ENCODE results near the gene MYOCOS.
"Not testable (repeated sequence)": the region's sequence is repeated elsewhere in the genome, so short reads cannot be mapped to it uniquely, and the experiment has no call there.

Gene MYOCOS

DNA sequence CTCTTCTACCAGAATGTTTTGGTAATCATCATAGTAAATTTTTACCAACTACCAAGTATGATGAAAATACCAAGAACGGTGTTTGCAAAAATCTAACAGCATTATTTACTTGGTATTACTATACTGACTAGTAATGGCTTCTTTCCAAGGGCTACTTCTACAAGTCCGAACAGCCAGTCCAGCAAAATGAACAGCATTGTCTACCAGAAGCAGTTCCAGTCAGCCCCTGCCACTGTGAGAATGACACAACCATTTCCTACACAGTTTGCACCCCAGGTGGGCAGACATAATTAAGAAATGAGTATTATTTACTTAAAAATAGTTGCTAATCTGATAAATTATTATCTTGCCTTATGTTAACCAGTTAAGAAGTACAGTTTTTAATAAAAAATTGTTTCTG lies 33.8 kb upstream of the MYOCOS start:
- TF ChIP-seq, protein P1, sequence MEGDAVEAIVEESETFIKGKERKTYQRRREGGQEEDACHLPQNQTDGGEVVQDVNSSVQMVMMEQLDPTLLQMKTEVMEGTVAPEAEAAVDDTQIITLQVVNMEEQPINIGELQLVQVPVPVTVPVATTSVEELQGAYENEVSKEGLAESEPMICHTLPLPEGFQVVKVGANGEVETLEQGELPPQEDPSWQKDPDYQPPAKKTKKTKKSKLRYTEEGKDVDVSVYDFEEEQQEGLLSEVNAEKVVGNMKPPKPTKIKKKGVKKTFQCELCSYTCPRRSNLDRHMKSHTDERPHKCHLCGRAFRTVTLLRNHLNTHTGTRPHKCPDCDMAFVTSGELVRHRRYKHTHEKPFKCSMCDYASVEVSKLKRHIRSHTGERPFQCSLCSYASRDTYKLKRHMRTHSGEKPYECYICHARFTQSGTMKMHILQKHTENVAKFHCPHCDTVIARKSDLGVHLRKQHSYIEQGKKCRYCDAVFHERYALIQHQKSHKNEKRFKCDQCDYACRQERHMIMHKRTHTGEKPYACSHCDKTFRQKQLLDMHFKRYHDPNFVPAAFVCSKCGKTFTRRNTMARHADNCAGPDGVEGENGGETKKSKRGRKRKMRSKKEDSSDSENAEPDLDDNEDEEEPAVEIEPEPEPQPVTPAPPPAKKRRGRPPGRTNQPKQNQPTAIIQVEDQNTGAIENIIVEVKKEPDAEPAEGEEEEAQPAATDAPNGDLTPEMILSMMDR (IDR thresholded peaks at IDR 0.05; ENCODE audit: control insufficient read depth, insufficient read depth, low read depth, low read length, missing control alignments): no peak
- no peak overlapping the region for H3K4me3 ChIP-seq (ENCODE audit: control insufficient read depth, low read depth, low read length)
- DNase-seq (ENCODE audit: low read depth): no peak

DNA sequence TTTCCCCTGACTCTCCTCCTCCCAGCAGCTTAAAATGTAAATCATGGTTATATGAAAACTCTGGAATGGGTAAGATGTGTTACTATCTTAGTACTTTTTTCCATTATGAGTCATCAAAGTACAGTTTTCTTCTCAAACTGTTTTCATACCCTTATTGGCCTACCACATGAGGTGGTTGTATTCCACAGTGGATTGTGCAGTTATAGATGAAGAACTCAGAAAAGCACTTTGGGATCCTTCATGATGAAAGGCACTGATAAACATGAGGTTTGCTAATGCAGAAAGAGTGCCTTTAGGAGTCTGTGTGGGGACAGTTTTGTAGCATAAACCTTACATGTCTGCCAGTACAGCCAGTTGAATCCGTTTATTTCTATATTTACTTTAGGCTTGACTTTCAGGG lies 32.0 kb upstream of the MYOCOS start:
- H3K4me3 ChIP-seq (ENCODE audit: control insufficient read depth, low read depth, low read length): no peak overlapping the region
- TF ChIP-seq, protein P1 (IDR thresholded peaks at IDR 0.05; ENCODE audit: control insufficient read depth, insufficient read depth, low read depth, low read length, missing control alignments): no peak
- DNase-seq (ENCODE audit: low read depth): no peak

DNA sequence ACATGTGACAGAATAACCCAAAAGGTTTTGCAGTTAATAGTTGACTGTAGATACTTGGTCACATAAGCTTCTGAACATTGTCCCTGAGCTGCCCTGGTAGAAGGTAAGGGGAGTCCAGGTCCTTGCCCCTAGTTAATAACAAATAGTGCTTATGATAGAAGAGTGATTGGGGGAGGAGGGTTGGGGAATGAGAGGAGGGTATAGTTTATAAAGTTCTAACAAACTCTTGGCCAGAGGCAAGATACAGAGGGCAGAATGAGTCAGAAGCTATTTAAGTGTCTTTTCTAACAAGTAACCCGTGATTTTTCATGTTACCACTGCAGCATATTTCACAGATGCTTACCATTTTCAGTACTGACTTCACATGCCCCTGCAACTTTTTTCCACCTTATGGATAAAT lies 26.7 kb upstream of the MYOCOS start:
- DNase-seq (ENCODE audit: low read depth): no peak
- TF ChIP-seq, protein P1 (IDR thresholded peaks at IDR 0.05; ENCODE audit: control insufficient read depth, insufficient read depth, low read depth, low read length, missing control alignments): no peak
- H3K4me3 ChIP-seq (ENCODE audit: control insufficient read depth, low read depth, low read length): no peak overlapping the region

DNA sequence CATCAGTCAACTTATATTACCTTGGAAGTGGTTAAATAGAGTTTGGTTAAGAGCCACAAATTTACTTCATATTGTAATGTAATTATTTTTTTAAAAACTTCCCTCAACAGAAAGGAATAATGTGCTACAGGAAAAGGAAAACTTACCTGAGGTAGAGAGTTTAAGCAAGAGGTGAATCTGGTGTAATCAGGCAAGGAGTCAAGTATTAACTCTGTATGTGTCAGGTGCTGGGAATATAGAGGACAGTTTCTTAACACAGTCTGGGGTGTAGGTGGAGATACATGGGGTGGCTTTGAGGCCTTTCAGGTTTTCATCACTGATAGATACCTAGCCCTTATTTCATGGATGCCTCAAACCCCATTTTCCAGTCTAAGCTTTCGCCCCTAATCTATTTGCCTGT lies 25.9 kb upstream of the MYOCOS start:
- TF ChIP-seq, protein P1 (IDR thresholded peaks at IDR 0.05; ENCODE audit: control insufficient read depth, insufficient read depth, low read depth, low read length, missing control alignments): no peak
- H3K4me3 ChIP-seq (ENCODE audit: control insufficient read depth, low read depth, low read length): no peak overlapping the region
- no peak for DNase-seq (ENCODE audit: low read depth)

DNA sequence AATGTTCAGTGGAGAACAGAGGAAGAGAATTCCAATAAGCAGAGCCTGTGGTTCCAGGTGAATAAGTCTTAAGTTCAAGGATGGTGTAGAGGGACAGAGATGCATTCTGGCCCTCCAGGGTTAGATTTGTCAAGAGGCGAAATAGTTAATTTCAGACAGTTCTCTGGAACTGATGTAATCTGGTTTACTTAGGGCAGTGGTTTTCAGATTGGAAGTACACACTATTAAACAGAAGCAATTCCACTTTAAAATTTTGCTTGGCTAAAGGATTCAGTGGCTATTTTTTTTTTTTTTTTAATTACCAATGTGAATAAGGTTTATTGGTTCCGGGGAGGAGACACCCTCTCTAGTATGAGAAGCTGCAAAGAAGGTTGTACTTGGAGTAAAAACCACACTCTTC lies 25.3 kb upstream of the MYOCOS start:
- H3K4me3 ChIP-seq (ENCODE audit: control insufficient read depth, low read depth, low read length): no peak overlapping the region
- TF ChIP-seq, protein P1 (IDR thresholded peaks at IDR 0.05; ENCODE audit: control insufficient read depth, insufficient read depth, low read depth, low read length, missing control alignments): no peak
- no peak for DNase-seq (ENCODE audit: low read depth)

DNA sequence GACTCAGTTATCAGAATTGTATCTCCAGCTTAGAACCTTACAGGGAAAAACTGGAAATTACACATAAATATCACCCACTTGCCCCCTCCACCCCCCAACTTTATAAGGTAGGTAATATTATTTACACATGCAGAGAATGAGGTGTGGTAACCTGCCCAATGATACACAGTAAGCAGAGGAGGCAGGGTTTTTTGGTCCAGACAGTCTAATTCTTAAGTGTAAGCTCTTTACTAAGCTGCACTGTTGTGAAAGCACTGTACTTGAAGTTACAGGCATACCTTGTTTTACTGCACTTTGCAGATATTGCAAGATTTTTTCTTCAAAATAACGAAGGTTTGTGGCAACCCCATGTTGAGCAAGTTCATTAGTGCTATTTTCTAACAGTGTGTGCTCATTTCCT lies 24.8 kb upstream of the MYOCOS start:
- H3K4me3 ChIP-seq (ENCODE audit: control insufficient read depth, low read depth, low read length): no peak overlapping the region
- TF ChIP-seq, protein P1 (IDR thresholded peaks at IDR 0.05; ENCODE audit: control insufficient read depth, insufficient read depth, low read depth, low read length, missing control alignments): no peak
- DNase-seq (ENCODE audit: low read depth): no peak

DNA sequence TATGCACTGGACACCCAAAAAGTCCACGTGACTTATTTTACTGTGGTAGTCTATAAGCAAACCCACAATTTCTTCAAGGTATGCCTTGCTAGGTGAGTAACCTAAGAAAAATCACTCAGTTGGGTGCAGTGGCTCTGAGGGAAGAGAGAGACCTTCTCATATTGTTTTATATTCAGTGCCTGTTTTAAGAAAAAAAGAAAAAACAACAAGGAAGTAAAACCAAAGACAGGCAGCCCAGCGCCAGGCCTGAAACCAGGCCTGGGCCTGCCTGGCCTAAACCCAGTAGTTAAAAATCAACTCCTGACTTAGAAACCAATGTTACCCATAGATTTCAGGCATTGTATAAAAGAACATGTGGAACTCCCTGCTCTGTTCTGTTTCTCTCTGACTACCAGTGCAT lies 21.7 kb upstream of the MYOCOS start:
- not testable (repeated sequence) for DNase-seq (ENCODE audit: low read depth)

More for the DNA sequence above, 21.7 kb upstream of the MYOCOS start:
- not testable (repeated sequence) for H3K4me3 ChIP-seq (ENCODE audit: control insufficient read depth, low read depth, low read length)
